Upper lobe of left lung (tissue), 4 donors: ENCODE data around the gene PEX14.

ENCODE experiments used
- EP300 ChIP-seq, 4 donors: sonication (generic); formaldehyde crosslinking; IDR thresholded peaks; one replicate each; pipeline ENCODE4 v1.5.1; 2017; ENCODE audit warnings: antibody characterized with exemption in 4 of 4, control low read depth in 2 of 4
- POLR2AphosphoS5 ChIP-seq, 2 donors: sonication (generic); formaldehyde crosslinking; IDR thresholded peaks; one replicate each; pipeline ENCODE4 v1.5.1; 2017; ENCODE audit warnings: antibody characterized with exemption in 2 of 2
- TF ChIP-seq, protein P1 (sequence below), 6 experiments: fragments of 450-650 bp in 4 of 6; fragments of 200-600 bp in 2 of 6; sonication (generic) in 2 of 6; IDR thresholded peaks; one replicate each; pipeline ENCODE4 v1.5.1; 2016 to 2019; ENCODE audit warnings: antibody characterized with exemption in 6 of 6

DNA sequence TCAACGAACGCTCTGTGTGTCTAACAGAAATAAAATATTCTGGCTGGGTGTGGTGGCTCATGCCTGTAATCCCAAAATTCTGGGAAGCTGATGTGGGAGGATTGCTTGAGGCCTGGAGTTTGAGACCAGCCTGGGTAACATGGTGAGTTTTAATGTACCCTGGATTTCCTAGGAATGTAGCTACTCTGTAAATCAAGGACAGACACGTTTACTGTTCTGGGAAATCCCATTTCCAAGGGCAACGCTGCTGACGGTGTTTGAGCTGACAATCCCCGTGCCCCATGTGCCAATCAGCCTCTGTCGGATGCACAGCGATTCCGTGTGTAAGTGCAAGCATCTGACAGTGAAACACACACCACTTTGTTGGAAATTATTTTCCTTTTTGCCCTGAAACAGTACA lies 16.9 kb upstream of the PEX14 start:
- no peak for TF ChIP-seq POLR2AphosphoS5 (IDR thresholded peaks at IDR 0.05)
- TF ChIP-seq, protein P1, sequence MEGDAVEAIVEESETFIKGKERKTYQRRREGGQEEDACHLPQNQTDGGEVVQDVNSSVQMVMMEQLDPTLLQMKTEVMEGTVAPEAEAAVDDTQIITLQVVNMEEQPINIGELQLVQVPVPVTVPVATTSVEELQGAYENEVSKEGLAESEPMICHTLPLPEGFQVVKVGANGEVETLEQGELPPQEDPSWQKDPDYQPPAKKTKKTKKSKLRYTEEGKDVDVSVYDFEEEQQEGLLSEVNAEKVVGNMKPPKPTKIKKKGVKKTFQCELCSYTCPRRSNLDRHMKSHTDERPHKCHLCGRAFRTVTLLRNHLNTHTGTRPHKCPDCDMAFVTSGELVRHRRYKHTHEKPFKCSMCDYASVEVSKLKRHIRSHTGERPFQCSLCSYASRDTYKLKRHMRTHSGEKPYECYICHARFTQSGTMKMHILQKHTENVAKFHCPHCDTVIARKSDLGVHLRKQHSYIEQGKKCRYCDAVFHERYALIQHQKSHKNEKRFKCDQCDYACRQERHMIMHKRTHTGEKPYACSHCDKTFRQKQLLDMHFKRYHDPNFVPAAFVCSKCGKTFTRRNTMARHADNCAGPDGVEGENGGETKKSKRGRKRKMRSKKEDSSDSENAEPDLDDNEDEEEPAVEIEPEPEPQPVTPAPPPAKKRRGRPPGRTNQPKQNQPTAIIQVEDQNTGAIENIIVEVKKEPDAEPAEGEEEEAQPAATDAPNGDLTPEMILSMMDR (IDR thresholded peaks at IDR 0.05): no peak
- TF ChIP-seq EP300 (IDR thresholded peaks at IDR 0.05): no peak
